Glomerular visceral epithelial cell (primary cell): Measurements from ENCODE around the gene HIPK2.

Experiments used
- DNase-seq: peaks from one replicate; pipeline ENCODE4 v3.0.0-alpha.2; 2016; ENCODE audit errors: extremely low spot score

Gene HIPK2

GRCh38 chr7:139589474-139589873 is 188.3 kb downstream of the HIPK2 start:
- DNase-seq, result no peak

GRCh38 chr7:139588632-139589031 is 189.2 kb downstream of the HIPK2 start:
- DNase-seq, result no peak

GRCh38 chr7:139587535-139587934 is 190.3 kb downstream of the HIPK2 start:
- no peak for DNase-seq

- no peak for DNase-seq
Measured at GRCh38 chr7:139586286-139586685, 191.5 kb downstream of the HIPK2 start.

- no peak for DNase-seq
Measured at GRCh38 chr7:139585042-139585441, 192.8 kb downstream of the HIPK2 start.

GRCh38 chr7:139583826-139584553 is 193.8 kb downstream of the HIPK2 start:
- no peak for DNase-seq

- DNase-seq, result no peak
Measured at GRCh38 chr7:139582671-139583155, 195.1 kb downstream of the HIPK2 start.

- DNase-seq, result no peak
Measured at GRCh38 chr7:139582130-139582650, 195.6 kb downstream of the HIPK2 start.

GRCh38 chr7:139580435-139580834 is 197.4 kb downstream of the HIPK2 start:
- no peak for DNase-seq

GRCh38 chr7:139576179-139576973 is 201.4 kb downstream of the HIPK2 start:
- no peak for DNase-seq

- DNase-seq, result no peak
Measured at GRCh38 chr7:139575338-139575680, 202.5 kb downstream of the HIPK2 start.

- no peak for DNase-seq
Measured at GRCh38 chr7:139574618-139575337, 203.0 kb downstream of the HIPK2 start.

- DNase-seq, result no peak
Measured at GRCh38 chr7:139573871-139574270, 203.9 kb downstream of the HIPK2 start.

- DNase-seq, result no peak
Measured at GRCh38 chr7:139572704-139573385, 205.0 kb downstream of the HIPK2 start.

GRCh38 chr7:139572071-139572470 is 205.7 kb downstream of the HIPK2 start:
- DNase-seq, result no peak

- DNase-seq, result no peak
Measured at GRCh38 chr7:139571651-139572050, 206.1 kb downstream of the HIPK2 start.

GRCh38 chr7:139571190-139571589 is 206.6 kb downstream of the HIPK2 start:
- no peak for DNase-seq

- no peak for DNase-seq
Measured at GRCh38 chr7:139570626-139571025, 207.2 kb downstream of the HIPK2 start.

GRCh38 chr7:139570119-139570518 is 207.7 kb downstream of the HIPK2 start:
- no peak for DNase-seq

GRCh38 chr7:139568813-139569490 is 208.8 kb downstream of the HIPK2 start:
- DNase-seq, result no peak

- no peak for DNase-seq
Measured at GRCh38 chr7:139568346-139568675, 209.5 kb downstream of the HIPK2 start.
